ENCODE results near the gene ZIC4.

GRCh38 chr3:147423537-147423797 is 17.1 kb upstream of the ZIC4 start:
- TF ChIP-seq CTCF (IDR thresholded peaks at IDR 0.05; ENCODE audit: poor library complexity) (no peak), EZH2 (IDR thresholded peaks at IDR 0.05; ENCODE audit: borderline replicate concordance) (peak; percentile 55), EZH2phosphoT487 (IDR thresholded peaks at IDR 0.05; ENCODE audit: low read depth, severe bottlenecking, unreplicated experiment) (no peak)
